Measurements from ENCODE around the gene TNFRSF25. TPM values are rescaled to one million over a fixed set of nuclear protein-coding genes. Genes with fewer than 3 reads are reported as not detected.

Gene TNFRSF25
- total RNA-seq, 1 experiment from 2014 or later: 19.5 TPM

DNA sequence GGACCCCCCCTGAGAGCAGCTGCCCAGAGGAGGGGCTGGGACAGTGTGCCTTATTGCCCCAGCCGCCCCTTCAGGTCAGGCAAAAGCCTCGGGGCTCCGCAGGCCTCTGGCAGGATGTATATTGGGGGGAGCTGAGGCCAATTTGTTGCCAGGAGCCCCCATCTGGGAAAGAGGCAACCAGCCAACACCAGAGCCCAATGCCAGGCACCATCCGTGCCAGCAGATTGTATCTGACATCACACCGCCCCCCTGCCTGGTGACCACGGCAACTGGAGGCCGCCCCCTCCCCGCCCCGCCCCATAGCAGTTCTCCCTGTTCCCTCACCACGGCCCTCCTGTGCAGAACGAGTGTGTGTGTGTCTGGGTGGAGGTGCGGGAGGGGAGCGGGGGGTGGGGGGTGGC lies 29.1 kb upstream of the TNFRSF25 start:
- H3K4me3 Mint-ChIP-seq: no peak overlapping the region
- CTCF ChIA-PET: interaction anchor here (1.0 to 2.3 kb wide), 3 partner anchors 9 to 57 kb away, joined by 3 to 18 read pairs (median 5); no protein-coding TSS in a partner anchor
- H3K27me3 Mint-ChIP-seq (ENCODE audit: low read depth): peaks cover 29% of the 10 kb centered on the region
- peaks cover 36% of the 10 kb centered on the region for H3K4me1 Mint-ChIP-seq
- DNase-seq (ENCODE audit: low spot score) (no peak), ATAC-seq (no peak)
- H3K27ac Mint-ChIP-seq: no peak overlapping the region
- POLR2A ChIA-PET: no interaction called here
- TF ChIP-seq, protein P1, sequence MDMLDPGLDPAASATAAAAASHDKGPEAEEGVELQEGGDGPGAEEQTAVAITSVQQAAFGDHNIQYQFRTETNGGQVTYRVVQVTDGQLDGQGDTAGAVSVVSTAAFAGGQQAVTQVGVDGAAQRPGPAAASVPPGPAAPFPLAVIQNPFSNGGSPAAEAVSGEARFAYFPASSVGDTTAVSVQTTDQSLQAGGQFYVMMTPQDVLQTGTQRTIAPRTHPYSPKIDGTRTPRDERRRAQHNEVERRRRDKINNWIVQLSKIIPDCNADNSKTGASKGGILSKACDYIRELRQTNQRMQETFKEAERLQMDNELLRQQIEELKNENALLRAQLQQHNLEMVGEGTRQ (CRISPR knock-in tag; IDR thresholded peaks at IDR 0.05): no peak
- no peak for TF ChIP-seq NR3C1 (CRISPR knock-in tag; conservative IDR thresholded peaks at IDR 0.05; ENCODE audit: low read depth)
- no peak for TF ChIP-seq OVOL2 (CRISPR knock-in tag; IDR thresholded peaks at IDR 0.05; ENCODE audit: borderline replicate concordance)
- no peak for TF ChIP-seq NR2C2 (CRISPR knock-in tag; IDR thresholded peaks at IDR 0.05)
- no peak for TF ChIP-seq TP53 (CRISPR knock-in tag; IDR thresholded peaks at IDR 0.05)
- no peak for TF ChIP-seq MXD4 (CRISPR knock-in tag; IDR thresholded peaks at IDR 0.05; ENCODE audit: borderline replicate concordance)
- no peak for TF ChIP-seq EMX1 (CRISPR knock-in tag; IDR thresholded peaks at IDR 0.05)
- no peak for TF ChIP-seq MYBL2 (CRISPR knock-in tag; IDR thresholded peaks at IDR 0.05)
- TF ChIP-seq SOX15 (CRISPR knock-in tag; IDR thresholded peaks at IDR 0.05): no peak
- TF ChIP-seq ZNF416 (CRISPR knock-in tag; IDR thresholded peaks at IDR 0.05): no peak
- TF ChIP-seq NFATC4 (CRISPR knock-in tag; IDR thresholded peaks at IDR 0.05): no peak
- TF ChIP-seq, protein P2, sequence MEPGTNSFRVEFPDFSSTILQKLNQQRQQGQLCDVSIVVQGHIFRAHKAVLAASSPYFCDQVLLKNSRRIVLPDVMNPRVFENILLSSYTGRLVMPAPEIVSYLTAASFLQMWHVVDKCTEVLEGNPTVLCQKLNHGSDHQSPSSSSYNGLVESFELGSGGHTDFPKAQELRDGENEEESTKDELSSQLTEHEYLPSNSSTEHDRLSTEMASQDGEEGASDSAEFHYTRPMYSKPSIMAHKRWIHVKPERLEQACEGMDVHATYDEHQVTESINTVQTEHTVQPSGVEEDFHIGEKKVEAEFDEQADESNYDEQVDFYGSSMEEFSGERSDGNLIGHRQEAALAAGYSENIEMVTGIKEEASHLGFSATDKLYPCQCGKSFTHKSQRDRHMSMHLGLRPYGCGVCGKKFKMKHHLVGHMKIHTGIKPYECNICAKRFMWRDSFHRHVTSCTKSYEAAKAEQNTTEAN (CRISPR knock-in tag; IDR thresholded peaks at IDR 0.05): no peak
- TF ChIP-seq, protein P3, sequence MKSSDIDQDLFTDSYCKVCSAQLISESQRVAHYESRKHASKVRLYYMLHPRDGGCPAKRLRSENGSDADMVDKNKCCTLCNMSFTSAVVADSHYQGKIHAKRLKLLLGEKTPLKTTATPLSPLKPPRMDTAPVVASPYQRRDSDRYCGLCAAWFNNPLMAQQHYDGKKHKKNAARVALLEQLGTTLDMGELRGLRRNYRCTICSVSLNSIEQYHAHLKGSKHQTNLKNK (CRISPR knock-in tag; IDR thresholded peaks at IDR 0.05): no peak
- no peaks in the 10 kb centered on the region for H3K36me3 Mint-ChIP-seq
- no peaks in the 10 kb centered on the region for H3K9me3 Mint-ChIP-seq

DNA sequence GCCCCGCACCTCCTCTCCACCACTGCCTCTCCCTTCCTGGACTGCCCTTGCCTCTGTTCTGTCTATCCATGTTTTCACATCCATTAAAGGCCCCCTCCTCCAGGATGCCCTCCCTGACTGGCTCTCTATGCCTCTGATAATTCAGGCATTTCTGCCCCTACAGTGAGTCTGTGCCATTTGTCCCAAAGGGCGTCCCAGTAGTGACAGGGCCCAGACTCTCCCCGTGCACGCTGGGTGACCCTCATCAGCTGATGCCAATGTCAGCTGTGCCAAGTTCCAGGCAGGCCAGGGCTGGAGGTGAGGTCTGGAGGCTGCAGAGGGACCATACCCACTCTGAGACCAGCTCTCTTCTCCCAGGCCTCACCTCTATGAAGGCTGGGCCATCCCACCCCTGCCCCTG lies 28.7 kb upstream of the TNFRSF25 start:
- TF ChIP-seq, protein P1 (CRISPR knock-in tag; IDR thresholded peaks at IDR 0.05): no peak
- no peak for TF ChIP-seq ESRRA (CRISPR knock-in tag; IDR thresholded peaks at IDR 0.05; ENCODE audit: borderline replicate concordance)
- TF ChIP-seq SP1 (CRISPR knock-in tag; conservative IDR thresholded peaks at IDR 0.05): no peak
- no peak for TF ChIP-seq ZNF671 (CRISPR knock-in tag; IDR thresholded peaks at IDR 0.05)
- TF ChIP-seq, protein P4, sequence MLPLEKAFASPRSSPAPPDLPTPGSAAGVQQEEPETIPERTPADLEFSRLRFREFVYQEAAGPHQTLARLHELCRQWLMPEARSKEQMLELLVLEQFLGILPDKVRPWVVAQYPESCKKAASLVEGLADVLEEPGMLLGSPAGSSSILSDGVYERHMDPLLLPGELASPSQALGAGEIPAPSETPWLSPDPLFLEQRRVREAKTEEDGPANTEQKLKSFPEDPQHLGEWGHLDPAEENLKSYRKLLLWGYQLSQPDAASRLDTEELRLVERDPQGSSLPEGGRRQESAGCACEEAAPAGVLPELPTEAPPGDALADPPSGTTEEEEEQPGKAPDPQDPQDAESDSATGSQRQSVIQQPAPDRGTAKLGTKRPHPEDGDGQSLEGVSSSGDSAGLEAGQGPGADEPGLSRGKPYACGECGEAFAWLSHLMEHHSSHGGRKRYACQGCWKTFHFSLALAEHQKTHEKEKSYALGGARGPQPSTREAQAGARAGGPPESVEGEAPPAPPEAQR (CRISPR knock-in tag; IDR thresholded peaks at IDR 0.05): no peak
- TF ChIP-seq GTF2I (CRISPR knock-in tag; conservative IDR thresholded peaks at IDR 0.05): no peak
- no peak for TF ChIP-seq JAZF1 (CRISPR knock-in tag; IDR thresholded peaks at IDR 0.05)
- no peak for TF ChIP-seq ELF4 (CRISPR knock-in tag; IDR thresholded peaks at IDR 0.05; ENCODE audit: low read depth)
- TF ChIP-seq, protein P5, sequence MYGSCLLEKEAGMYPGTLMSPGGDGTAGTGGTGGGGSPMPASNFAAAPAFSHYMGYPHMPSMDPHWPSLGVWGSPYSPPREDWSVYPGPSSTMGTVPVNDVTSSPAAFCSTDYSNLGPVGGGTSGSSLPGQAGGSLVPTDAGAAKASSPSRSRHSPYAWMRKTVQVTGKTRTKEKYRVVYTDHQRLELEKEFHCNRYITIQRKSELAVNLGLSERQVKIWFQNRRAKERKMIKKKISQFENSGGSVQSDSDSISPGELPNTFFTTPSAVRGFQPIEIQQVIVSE (CRISPR knock-in tag; IDR thresholded peaks at IDR 0.05; ENCODE audit: borderline replicate concordance): no peak
- no peak for TF ChIP-seq GRHL2 (CRISPR knock-in tag; IDR thresholded peaks at IDR 0.05; ENCODE audit: insufficient replicate concordance, severe bottlenecking)
- no peak for TF ChIP-seq CREM (CRISPR knock-in tag; IDR thresholded peaks at IDR 0.05)
- no peak for TF ChIP-seq NFYB (CRISPR knock-in tag; conservative IDR thresholded peaks at IDR 0.05; ENCODE audit: low read depth)
- no peak for TF ChIP-seq FOXK1 (CRISPR knock-in tag; IDR thresholded peaks at IDR 0.05)
- no peak for TF ChIP-seq EMX1 (CRISPR knock-in tag; IDR thresholded peaks at IDR 0.05)
- no peak for TF ChIP-seq ZNF121 (CRISPR knock-in tag; IDR thresholded peaks at IDR 0.05)
- TF ChIP-seq PRRX2 (CRISPR knock-in tag; IDR thresholded peaks at IDR 0.05): no peak
- TF ChIP-seq ATF1 (CRISPR knock-in tag; IDR thresholded peaks at IDR 0.05): no peak
- TF ChIP-seq, protein P6, sequence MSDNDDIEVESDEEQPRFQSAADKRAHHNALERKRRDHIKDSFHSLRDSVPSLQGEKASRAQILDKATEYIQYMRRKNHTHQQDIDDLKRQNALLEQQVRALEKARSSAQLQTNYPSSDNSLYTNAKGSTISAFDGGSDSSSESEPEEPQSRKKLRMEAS (CRISPR knock-in tag; IDR thresholded peaks at IDR 0.05): no peak
- TF ChIP-seq NFATC4 (CRISPR knock-in tag; IDR thresholded peaks at IDR 0.05): no peak
- H3K9me3 Mint-ChIP-seq: no peaks in the 10 kb centered on the region
- H3K4me1 Mint-ChIP-seq: peaks cover 36% of the 10 kb centered on the region
- CTCF ChIA-PET: interaction anchor here (1.0 to 2.3 kb wide), 3 partner anchors 8 to 57 kb away, joined by 3 to 18 read pairs (median 5); no protein-coding TSS in a partner anchor
- H3K36me3 Mint-ChIP-seq: no peaks in the 10 kb centered on the region
- POLR2A ChIA-PET: no interaction called here
- DNase-seq (ENCODE audit: low spot score): no peak
- peaks cover 29% of the 10 kb centered on the region for H3K27me3 Mint-ChIP-seq (ENCODE audit: low read depth)
- no peak overlapping the region for H3K27ac Mint-ChIP-seq
- no peak overlapping the region for H3K4me3 Mint-ChIP-seq
- ATAC-seq: no peak
